GM12873 (cell line): ENCODE measurements around the gene IRF8.

ENCODE experiments used
- CTCF ChIP-seq: IDR thresholded peaks from 2 replicates; pipeline ENCODE4 v1.5.1; 2012; ENCODE audit warnings: low read depth, mild to moderate bottlenecking, moderate library complexity, low read length, control low read depth; ENCODE audit not compliant: insufficient read depth; ENCODE audit errors: missing control alignments

The IRF8 gene

DNA sequence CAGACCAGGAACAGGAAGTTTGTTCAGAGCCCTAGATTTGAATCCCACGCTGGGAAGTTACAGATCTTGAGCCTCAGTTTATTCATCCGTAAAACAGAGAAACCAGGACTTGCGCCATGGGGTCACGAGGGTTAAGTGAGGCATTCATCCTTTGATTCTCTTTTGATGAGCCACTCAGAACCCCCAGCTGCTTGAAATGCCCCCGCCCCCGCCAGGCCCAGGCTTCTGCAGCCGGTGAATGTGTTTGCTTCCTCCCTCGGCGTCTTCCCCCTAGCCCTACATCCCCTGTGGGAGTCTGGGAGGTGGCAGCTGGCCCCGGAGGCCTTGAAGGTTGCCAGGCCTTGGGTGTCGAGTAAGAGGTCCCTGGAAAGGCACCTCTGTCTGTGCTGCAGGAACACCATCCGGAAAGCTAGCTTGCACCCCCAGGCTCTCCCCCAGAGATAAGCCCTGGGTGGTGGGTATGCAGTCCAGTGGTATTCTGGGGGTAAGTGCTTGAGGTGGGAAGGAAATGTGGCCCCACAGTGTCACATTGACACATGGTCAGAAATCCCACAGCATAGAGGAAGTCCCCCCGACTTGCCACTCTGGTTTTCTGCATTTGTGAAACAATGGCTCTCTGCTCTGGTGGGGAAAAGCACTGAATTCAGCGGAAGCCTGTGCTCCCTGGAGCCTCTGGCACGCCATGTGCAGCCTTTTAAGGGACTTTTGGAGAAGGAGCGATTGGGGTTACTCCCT, 14.9 kb downstream of the IRF8 start:
- no peak for TF ChIP-seq CTCF

DNA sequence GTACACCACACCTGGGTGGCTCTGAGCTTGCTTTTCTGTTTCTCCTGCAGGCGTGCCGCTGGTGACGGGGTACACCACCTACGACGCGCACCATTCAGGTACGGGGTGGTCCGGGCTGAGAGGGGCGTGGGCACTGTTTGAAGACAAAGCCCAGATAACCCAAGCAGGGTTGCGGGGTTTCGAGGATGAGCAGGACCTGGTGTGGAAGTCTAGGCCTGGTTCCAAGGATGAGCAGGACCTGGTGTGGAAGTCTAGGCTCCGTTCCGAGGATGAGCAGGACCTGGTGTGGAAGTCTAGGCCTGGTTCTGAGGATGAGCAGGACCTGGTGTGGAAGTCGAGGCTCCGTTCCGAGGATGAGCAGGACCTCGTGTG, 15.4 kb downstream of the IRF8 start:
- TF ChIP-seq CTCF, result no peak

- TF ChIP-seq CTCF, result no peak
Measured at GRCh38 chr16:85915125-85915845, 16.3 kb downstream of the IRF8 start.

DNA sequence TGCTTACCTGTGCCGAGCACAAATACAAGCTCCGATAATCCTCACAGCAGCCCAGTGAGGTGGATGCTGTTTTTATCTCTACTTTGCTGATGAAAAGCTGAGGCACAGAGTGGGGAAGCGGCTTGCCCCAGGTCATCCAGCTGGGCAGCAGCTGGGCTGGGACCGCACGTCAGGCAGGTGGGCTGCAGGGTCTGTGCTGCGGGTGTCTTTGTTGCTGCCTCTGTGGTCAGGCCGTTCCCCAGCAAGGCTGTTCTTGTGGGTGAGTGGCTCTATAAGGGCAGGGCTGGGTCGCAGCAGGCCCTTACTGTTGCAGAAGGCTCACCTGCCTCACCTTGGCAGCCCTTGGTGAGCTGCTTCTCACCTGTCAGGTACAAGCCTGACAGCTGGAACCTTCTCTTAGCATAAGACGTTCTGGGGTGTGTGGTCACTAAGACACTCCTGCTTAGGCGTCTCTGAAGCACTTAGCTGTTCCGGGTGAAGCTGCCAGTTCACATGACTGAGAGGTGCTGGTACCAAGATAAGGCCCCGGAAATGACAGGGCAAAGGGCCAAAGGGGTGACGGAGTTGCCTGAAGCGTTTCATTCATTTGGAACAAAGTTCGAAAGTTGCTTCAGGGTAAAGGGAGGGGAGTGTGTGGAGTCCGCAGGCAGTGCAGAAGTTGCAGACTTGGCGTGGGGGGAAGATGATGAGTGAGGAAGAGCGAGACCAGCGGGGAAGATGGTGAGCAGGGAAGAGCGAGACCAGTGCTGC, 17.4 kb downstream of the IRF8 start:
- no peak for TF ChIP-seq CTCF

DNA sequence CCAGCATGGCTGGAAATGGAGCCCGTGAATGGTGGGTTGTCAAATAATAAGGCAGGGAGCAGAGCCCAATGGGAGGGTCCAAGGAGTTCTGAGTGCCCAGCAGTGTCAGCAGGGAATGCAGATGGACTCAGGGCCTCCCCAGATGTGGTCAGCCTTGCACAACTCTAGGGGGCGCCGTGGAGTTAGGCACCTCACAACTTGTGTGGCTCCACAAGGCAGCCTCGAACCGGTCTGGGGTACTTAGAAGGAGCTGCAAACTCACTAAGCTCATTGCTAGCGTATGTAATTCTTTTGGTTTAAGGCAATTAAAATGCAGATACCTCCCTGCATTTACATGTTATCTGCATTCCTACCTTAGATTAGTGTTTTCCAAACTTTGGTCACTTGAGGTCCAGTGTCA, 18.1 kb downstream of the IRF8 start:
- TF ChIP-seq CTCF, result peak; percentile 61

DNA sequence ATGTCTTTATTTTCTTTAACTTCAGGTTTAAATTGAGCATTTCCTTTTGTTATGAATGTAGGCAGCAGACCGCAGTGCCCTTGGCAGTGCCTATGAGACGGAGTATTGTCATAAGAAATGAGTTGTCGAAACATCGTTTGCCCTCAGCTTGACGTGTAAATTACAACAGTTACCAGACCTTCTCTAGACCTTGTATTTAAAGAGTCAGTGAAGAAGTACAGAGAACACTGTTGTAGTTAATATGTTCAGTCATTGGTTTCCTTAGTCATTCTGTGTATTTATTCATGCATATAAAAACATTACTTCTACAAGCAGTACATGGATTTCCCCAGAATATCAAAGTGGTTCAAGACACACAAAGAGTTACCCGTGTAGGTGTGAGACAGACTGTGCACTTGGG, 19.0 kb downstream of the IRF8 start:
- TF ChIP-seq CTCF, result no peak

DNA sequence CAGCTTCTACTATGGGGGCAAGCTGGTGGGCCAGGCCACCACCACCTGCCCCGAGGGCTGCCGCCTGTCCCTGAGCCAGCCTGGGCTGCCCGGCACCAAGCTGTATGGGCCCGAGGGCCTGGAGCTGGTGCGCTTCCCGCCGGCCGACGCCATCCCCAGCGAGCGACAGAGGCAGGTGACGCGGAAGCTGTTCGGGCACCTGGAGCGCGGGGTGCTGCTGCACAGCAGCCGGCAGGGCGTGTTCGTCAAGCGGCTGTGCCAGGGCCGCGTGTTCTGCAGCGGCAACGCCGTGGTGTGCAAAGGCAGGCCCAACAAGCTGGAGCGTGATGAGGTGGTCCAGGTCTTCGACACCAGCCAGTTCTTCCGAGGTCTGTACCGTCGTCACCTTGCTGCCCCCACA, 19.5 kb downstream of the IRF8 start:
- TF ChIP-seq CTCF, result no peak
